GM19395 (cell line): ENCODE data around the gene ALKBH3.

Experiments
- ATAC-seq: cut with Tn5 transposase; IDR thresholded peaks from one replicate; pipeline ENCODE4 v1.9.1; 2021; ENCODE audit warnings: mild to moderate bottlenecking, moderate library complexity; ENCODE audit not compliant: unreplicated experiment

Gene ALKBH3

DNA sequence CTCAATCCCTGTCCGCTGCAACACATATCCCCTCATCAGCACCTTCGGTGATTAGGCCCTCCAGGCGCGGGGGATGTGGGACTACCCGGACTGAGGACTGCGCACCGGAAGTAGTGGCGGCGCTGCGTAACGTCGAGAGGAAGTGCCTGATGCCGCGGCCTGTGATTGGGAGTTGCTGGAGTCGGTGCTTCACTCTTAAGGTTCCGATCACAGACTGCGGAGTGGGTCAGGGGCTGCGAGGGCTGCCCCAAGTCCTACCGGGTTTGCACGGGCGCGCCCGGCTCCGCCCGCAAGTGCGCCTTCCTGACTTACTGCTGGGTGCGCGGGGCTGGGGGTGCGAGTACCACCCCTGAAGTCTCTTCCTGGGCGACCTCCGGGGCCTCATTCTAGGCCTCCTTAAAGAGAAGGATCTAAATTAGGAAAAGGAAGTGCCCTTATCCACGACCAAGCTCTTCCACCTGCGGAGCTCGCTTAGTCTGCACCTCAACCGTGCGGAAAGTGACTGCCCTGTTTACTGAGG is at the start of gene ALKBH3:
TSS of gene ALKBH3 (plus strand) at position 192 of the 520 bp plus-strand sequence. CDS start 1,822 bp downstream, outside the sequence.
- peak; percentile 97 for ATAC-seq

DNA sequence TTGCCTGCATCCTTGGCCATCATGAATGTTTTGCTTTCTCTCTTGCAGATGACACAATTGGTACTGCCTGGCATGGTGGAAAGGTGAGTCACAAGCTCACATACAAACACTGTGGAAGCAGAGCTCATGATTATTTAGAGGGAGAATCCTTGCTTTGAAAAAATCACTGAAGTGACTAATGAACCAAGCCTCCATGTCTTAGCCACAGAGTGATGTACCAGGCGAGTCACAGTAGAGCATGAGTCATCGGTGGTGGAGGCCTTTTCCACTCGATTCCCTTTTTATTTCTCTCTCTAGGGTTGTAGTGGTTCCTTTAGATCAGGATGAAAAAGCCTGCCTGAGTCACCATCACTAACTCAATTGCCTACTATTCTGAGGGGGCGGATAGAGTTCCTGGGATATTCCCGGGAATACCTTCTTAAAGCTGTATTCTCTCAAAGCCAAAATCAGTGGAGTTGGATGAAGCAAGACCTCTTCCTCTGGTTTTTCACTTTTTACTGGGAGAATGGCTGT is 49.6 kb upstream of the ALKBH3 start:
- ATAC-seq: no peak

DNA sequence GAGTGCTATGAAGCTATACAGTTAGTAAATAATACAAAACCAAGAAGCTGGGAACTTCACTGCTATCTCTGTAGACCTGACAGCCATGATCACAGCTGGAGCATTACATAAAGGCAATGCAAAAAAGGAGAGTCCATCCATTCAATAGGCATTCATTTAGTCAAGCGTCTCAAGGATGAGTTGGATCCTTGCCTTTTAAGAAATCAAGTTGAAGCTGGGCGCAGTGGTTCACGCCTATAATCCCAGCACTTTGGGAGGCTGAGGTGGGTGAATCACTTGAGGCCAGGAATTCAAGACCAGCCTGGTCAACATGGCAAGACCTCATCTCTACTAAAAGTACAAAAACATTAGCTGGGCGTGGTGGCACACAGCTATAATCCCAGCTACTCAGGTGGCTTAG is 48.1 kb upstream of the ALKBH3 start:
- no peak for ATAC-seq

DNA sequence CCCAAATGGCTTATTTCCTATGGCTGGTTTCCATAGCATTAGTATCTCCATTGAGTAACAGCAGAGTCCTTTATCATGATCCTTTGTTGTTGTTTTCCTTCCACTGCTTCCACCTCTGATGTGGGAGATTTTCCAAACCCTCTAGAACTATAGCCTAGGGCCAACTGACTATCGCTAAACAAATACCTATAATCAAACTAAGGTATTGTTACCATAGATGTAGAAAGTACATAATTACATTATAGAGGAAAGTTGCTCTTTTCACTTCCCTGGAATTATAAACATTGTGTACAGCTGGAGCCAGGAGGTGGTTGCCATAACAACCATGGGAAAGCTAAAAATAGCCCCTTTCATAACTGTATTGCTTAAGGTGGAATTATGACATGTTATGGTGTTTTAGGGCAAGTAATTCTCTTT is 47.0 kb upstream of the ALKBH3 start:
- ATAC-seq: no peak

DNA sequence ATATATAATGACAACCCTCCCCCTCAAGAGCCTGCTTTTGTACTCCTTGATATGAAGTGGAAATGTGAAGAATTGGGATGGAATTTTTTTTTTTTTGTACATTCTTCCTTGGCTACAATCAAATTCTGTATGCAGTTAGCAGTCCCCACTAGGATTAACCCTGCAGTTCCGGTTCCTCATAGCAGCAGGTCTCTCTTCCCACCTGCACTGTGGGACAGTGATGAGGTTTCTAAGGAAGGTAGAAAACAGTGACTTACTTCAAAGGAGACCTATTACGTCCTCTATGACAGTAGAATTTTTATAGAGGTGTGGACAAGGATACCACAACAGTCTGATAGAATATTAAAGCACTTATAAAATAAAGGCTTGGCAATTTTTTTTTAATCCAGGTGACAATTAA is 46.3 kb upstream of the ALKBH3 start:
- no peak for ATAC-seq

DNA sequence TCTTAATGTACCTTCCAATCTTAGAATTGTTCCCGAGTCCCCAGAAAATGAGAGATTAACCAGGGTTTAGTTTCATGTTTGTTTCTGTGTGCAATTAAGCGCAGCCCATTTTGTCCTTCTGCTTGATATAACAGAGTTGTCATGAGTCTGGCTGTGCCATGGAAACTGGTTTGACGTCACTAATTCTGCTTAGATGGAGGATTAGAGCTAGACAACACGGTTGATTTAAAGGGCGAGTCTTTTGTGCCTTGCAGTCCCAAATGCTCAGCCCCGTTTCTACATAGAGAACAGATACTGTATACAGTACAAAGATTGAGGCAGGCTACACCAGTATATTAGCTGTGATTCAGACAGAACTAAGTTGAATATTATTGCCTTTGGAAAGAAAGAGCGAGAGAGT is 45.5 kb upstream of the ALKBH3 start:
- ATAC-seq: no peak

DNA sequence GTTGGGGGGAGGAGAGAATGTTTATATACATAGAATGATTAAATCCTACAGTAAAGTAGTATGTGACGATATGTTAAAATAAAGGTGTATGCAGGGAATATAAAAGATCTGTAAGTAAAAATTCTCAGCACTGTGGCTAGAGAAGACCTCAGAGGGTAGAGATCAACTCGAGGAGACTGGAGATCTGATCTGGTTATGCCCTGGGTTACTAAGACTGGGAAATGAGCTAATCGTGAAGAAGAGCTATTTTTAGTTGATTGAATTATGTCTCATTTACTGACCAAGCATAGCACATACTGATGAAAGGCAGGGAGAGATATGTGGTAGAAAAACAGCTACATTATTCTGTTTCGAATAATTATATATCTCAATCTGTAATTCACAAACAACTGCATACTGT is 42.8 kb upstream of the ALKBH3 start:
- ATAC-seq: no peak

DNA sequence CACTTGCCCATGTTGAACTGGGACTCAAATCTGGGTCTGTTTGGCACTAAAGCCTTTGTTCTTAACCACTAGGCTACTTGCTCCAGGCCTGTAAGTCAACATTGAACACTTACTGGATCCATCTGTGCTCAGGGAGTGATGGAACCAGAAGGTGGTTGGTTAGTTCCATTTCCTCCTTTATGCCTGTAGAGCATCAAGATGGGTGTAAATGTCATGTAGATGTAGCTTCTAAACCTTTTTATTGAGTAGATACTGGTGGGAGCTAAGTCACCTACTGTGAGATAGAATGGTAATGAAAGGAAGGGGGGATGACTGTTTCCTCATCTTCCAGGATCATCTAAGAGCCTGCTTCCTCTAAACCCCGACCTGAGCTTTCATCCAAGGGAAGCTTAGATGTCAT is 38.6 kb upstream of the ALKBH3 start:
- no peak for ATAC-seq

DNA sequence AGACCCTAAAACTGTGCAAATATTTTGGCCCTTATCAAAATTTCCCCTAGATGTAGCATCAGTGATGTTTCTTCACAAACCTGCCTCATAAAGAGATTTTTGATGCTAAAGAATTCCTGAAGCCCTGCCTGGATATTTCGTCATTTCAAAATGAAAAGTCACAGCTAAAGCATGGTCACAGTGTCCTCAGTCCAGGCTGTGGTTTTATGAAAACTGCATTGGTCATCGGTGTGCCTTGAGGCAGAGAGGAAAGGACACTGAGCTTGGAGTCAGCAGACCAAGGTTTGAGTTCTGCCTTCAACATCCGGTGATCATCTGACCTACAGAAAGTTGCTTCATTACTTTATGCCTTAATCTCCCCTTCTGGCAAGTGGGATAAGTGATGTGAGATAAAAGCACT is 34.8 kb upstream of the ALKBH3 start:
- no peak for ATAC-seq

DNA sequence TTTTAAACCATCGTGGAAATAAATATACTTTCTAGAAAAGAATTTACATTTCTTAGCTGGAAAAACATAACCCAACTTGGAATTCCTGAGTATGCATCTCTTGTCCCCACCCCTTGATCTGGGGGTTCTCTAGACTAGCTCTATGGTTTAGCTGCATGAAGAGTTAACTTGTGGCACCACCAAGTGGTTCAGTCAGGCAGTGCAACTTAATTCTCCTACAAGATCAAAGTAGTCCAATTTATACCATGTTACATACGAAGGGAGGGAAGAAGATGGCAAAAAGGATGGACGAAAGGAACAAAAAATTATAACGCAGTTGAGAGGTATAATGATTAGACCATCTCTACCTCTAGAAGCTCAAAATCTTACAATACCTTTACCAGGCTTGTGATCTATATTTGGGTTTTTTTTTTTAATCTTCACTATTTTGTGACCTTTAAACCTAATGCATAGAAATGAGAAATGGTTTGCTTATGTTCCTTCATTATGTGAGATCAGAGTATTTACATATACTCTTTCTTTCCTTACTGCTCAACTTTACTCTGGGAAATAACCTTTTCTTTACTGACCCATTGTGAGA is 28.5 kb upstream of the ALKBH3 start:
- ATAC-seq: peak; percentile 92

DNA sequence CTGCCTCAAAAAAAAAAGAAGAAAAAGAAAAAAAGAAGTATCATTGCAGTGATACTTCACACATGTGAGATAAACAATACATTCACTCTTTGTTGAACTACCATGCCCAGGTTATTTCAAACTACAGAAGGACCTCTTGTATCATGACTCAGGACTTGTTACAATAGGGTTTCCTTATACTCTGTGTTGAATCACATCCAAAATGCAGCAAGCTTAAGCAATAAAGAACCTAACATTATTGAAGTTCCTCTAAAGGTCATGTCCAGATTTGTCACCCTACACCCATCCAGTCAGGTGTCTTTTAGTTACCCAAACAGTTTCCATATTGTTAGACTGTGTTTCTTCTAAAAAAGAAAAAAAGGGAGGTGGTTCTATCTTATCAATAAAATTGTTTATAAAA is 26.9 kb upstream of the ALKBH3 start:
- ATAC-seq: no peak

DNA sequence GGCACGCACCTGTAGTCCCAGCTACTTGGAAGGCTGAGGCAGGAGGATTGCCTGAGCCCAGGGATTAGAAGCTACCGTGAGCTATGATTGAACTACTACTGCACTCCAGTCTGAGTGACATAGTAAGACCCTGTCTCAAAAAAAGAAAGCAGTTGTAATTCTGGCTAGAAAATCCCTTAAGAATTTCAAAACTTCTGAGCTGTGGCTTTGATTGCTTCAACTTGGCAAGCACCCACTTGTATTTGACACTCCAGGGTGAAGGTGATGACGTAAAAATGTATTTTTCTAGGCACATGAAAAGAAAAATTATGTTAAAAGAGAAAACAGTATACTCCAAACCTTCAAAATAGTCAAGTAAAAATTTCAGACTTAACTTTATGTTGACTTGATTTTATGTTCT is 23.6 kb upstream of the ALKBH3 start:
- ATAC-seq: no peak

DNA sequence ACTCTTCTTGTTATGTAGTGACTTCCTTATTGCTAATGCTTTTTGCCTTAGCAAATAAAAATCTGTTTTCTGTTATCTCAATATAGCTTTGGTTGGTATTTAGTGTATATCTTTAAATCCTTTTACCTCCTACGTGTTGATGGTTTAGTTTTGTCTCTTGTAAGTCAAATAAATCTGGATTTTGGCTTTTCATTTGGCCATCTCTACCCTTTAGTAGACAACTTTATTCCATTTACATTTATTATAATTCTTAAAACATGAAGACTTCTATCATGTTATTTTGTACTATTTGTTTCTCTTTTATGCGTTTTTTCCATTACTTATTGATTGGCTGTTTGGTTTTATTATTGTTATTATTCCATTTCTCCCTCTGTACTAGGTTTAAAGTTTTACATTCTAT is 19.5 kb upstream of the ALKBH3 start:
- ATAC-seq: no peak

DNA sequence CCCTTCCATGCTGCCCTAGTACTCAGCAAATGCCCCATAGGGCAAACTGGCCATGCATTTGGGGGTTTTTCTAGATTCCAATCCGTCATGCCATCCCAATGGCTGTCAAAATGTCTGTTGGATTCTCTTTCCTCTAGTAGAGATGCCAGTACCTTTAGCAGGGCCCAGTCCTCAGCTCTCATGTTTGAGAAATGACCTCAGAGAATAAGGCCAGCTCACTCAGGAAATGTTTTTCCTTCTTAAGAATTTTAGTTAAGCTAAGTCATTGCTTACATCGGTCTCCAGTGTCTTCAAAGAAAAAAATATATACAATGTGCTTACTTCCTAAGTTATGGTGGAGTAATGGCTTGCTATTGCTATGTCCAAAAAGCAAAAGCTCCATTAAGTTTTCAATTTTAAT is 14.1 kb upstream of the ALKBH3 start:
- ATAC-seq: no peak

DNA sequence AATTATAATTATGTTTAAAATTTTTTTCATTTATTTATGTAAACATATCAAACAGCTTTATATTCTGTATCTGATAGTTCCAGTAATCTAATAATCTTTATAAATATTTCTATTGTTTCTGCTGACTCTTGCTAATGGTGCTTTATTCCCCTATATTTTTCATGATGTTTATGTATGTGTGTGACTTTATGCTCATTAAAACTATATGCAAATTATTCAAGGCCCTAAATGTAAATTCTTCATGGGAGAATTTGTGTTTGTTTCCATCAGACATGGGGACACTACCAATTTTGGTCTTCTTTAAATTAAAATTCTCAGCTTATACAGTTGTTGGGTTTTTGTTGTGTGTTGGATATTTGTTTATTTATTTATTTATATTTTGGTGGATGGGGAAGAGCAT is 13.7 kb upstream of the ALKBH3 start:
- no peak for ATAC-seq

DNA sequence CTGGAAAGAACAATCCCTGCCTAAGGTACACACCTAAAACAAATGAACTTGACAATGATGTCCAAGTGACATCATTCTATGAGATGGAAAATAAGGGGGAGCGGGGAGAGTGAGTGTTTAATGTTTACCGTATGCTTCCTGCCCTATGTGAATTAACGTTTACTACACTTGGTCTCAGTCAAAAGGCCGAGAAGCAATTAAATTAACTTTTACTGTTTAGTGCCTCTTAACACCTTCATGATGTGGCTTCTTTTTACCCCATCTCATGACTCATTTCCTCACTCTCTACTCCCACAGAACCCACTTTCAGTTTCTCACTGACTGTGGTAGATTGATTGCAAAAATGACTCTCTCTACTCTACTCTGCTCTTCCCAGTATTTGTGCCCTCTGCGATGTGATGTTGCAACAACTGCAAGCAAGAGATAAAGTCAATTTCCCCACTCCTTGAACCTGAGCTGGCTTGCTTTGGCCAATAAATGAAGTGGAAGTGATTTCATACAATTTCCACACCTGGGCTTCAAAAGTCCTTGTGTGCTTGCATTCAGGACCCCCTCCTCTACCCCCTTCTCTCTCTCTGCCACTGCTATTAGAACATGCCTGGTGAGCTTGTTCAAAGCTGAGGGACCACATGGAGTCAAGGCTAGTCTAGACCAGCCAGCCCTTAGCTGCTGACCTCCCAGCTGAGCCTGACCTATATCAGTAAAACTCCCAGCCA is 11.6 kb upstream of the ALKBH3 start:
- peak; percentile 100 for ATAC-seq

DNA sequence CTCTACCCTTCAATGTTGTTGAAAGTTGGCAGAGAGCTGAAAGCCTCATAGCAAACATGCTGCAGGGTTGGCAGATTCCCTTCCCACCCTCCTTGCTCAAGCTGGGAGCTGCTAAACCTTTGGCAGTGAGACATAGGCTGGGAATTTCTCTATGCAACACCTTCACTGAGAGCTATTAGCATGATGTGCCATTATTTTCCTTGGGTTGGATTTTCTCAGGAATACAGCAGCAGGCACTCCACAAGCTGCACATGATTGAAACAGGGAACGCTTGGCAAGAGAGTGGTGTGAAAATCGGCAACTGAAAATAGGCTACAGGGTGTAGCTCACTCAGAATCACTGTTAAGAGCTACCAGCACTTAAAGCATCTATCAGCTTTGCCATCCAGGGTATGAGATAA is 9.6 kb upstream of the ALKBH3 start:
- ATAC-seq: no peak

DNA sequence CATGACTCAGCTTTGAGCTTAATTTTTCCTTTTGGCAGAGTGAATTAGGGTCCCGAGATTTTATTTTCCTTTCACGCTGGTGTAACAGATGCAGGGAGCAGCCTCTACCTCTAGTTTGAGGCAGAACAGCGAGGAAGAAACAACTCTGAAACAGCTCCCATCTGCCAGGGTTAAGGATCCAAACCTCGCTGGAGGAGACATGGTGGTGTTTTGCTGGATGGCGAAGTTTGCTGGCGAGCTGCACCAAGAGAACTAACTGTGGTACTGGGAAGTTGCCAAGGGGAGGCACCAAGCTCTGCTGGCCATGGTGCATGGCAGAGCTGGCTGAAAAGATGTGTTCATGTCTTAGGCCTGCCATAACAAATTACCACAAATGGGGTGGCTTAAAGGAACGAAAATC is 7.6 kb upstream of the ALKBH3 start:
- ATAC-seq: no peak

DNA sequence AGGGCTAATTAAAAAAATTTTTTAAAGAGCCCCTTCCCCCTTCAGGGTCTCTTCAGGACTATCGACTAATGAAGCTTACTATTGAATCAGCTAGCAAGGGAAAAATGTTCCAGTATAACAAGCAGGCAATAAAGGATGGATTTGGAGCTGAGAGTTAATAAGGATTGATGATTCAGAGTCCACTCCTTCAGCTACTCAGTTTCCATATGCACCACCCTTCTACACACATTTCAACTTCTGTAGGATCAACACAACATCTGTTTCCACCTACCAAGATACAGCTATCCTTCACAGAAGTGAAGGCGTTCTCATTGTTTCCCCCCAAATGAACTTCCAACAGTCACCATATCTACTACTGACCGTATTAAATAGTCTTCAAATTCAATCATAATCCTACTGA is 6.6 kb upstream of the ALKBH3 start:
- ATAC-seq: no peak

DNA sequence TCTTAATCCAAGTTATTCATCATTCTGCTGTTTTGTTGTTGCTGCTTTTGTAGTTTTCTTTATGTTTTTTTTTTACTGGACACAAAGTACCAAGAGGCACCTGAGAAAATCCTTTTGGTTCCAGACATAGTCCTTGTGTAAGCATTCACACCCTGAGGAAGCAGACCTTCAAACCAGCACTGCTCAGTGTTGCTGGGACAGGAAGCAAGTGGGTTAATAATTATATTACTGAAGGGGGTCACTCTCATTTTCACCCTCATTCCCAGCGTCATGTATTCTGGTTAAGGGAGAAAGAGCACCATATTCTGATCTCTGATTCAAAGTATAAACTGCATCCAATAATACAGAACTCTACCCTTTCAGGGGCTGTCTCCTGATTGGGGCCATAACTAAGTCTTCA is 5.9 kb upstream of the ALKBH3 start:
- ATAC-seq: peak; percentile 84

DNA sequence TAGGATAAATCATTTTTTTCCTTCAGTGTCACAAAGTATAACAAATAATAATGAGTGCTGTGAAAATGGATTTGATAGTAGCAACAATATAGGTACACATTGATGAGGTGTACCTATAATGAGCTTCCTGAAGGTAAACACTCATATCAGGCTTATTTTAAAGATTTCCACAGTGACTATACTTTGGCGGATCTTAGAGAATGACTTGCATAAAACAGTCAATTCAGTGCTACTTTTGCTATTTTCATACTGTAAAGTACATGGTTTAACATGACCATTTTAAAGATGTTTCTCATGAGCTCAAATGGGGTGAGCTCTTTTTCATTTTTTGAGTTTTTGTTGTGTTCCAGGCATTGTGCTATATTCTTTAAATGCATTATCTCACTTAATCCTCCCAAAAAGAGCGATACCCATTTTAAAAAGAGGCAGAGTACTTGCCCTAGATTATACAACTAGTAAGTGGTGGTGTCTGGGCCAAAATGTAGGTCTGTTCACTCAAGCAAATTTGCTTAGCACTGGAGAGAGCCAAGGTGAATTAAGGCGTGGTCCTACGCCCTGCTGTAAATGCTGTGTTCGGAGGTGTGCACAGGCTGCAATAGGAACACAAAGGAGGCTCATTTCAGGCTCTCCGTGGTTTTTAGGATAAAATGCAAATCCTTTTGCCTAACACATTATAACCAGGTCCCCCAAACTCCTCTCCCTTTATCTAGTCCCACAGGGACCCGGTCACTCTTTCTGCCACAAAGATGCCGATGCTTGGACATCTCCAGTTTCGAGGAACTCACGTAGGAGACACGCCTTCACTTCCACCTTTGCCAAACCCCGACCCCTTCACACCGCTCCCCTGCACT is 617 bp upstream of the ALKBH3 start:
- ATAC-seq: peak; percentile 5

DNA sequence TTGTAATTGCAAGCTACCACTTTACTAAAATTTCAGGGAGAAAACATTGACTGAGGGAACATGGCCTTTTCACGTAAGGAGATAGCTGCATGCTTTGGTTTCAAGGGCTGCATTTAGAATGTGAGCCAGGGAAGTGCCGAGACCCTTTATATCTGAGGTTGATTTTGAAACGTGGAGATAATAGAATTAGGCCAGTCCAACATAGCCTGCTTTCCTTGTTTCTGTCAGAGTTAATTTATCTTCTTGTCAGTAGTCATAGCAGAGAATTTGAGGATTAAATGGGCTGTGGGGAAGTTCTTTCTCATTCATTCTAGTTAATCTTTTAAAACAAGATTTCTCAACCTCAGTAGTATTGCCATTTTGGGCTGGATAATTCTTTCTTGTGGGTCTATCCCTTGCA is 12.2 kb downstream of the ALKBH3 start:
- no peak for ATAC-seq
